Smooth muscle cell of the pulmonary artery (primary cell): Measurements from ENCODE around the gene DAAM2. TPM values are rescaled to one million over a fixed set of nuclear protein-coding genes. Genes with fewer than 3 reads are reported as not detected.

Experiments used
- total RNA-seq: library from RNA; depleted of rRNA; stranded (reverse); fragments of >200 nt; gene quantifications from 2 replicates; pipeline ENCODE4 v1.2.3, GENCODE V29; 2014

DAAM2 gene
- 22.5 and 96.0 TPM in 2 replicates for total RNA-seq

DNA sequence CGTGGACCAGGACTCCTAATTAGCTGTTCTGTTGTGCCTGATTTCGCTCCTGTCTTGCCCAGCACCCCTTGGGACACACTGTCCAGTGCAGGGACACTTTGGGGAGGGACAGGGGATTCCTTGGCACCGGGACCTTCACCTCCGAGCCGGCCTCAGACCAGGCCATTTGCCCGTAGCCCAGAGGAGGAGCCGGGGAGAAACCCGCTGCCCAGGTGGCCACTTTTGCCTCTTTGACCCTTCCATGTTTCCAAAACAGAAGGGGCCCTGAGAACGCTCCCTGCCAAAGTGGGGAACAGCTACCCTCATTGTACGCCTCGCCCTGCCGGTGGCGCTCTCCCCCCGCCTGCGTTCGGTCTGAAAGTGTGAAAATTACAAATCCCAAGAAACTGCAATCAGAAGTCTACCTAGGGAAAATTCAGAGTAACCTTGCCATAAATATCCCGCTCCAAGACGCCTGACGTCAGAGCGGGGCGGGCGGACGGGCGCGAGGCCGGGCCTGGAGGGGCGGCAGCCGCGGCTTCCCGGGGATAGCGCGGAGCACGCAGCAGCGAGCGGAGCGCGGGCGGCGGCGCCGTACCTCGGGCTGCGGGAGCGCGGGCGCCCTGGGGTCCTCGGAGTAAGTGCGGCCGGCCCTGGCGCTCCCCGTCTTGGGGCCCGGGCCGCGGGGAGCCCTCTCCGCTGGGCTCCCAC is at the start of gene DAAM2:
Gene DAAM2 (plus strand): TSS at position 527 of the 690 bp plus-strand sequence. CDS start 63,927 bp downstream, outside the sequence.

DNA sequence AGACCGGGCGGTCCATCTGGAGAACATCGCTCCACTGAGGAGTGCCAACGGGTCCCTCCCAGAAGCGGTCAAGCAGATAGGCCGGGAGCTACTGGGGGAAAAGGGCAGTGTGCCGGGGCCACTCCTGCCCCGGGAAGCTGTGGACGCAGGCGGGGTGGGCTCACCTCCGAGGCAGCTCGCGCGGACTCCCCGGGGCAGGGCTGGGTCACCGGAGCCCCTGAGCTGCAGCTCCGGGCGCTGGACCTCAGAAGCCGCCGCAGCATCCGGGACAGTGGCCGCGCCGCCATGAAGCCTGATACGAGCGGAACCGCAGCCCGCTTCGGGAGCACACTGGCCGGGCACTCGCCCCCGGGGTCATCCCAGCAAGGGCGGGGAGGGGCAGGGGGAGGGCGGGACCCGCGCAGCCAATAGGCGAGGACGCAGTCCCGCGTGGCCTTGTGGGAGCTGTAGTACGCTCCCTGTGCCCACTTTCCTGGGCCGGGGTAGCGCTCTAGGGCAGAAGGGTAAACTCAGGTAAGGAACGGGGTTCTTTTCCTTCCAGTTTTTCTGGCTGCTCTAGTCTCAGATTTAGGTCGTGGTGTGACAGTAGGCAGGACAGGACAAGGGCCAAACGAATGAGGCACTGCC is 142.1 kb downstream of the DAAM2 start, which contains the start of gene MOCS1:
Gene MOCS1 (minus strand): TSS at position 332 of the 627 bp plus-strand sequence. CDS start 45 bp downstream, at position 287.

Other genes starting within 250 kb of the DAAM2 start
- gene KIF6, start 67.0 kb upstream of the DAAM2 start, total RNA-seq = 0.26 and 0.33 TPM in 2 replicates
- gene MOCS1, start 142.1 kb downstream of the DAAM2 start, total RNA-seq = 18.1 and 31.3 TPM in 2 replicates